Thoracic aorta (tissue), 2 donors: ENCODE data around the gene MORN1. TPM values are rescaled to one million over a fixed set of nuclear protein-coding genes. Genes with fewer than 3 reads are reported as not detected.

Source experiments
- ATAC-seq: fragments of 150-250 bp; one replicate; pipeline ENCODE4 v1.8.0; 2017; ENCODE audit warnings: low read depth; ENCODE audit not compliant: insufficient number of reproducible peaks, low FRiP score
- DNase-seq: peaks from one replicate; pipeline ENCODE4 v3.0.0-alpha.2; 2020; ENCODE audit warnings: low spot score
- H3K27ac ChIP-seq, 2 donors: fragments of 200-600 bp; sonication (generic); 1 replicate in 1 of 2; 2 replicates in 1 of 2; pipeline ENCODE4 v1.5.1; 2016; ENCODE audit warnings: mild to moderate bottlenecking in 2 of 2, moderate library complexity in 2 of 2
- H3K27me3 ChIP-seq: fragments of 200-600 bp; sonication (generic); replicated peaks from 2 replicates; pipeline ENCODE4 v1.6.0; 2016; ENCODE audit warnings: mild to moderate bottlenecking; ENCODE audit not compliant: insufficient read depth
- H3K36me3 ChIP-seq: fragments of 200-600 bp; sonication (generic); one replicate; pipeline ENCODE4 v1.5.1; 2016
- H3K4me1 ChIP-seq, 2 donors: fragments of 200-600 bp; sonication (generic); 1 replicate in 1 of 2; 2 replicates in 1 of 2; pipeline versions ENCODE4 v1.5.1 to v1.6.0; 2016; ENCODE audit warnings: low read depth in 2 of 2, mild to moderate bottlenecking in 1 of 2; ENCODE audit not compliant: control insufficient read depth in 1 of 2
- H3K4me3 ChIP-seq: fragments of 200-600 bp; sonication (generic); 2 replicates; pipeline ENCODE4 v1.5.1; 2016; ENCODE audit warnings: mild to moderate bottlenecking
- H3K9me3 ChIP-seq: fragments of 200-600 bp; sonication (generic); 2 replicates; pipeline ENCODE4 v1.5.1; 2016
- CTCF ChIP-seq: fragments of 200-600 bp; sonication (generic); IDR thresholded peaks from one replicate; pipeline ENCODE4 v1.5.1; 2019; ENCODE audit warnings: antibody characterized with exemption
- total RNA-seq, 2 donors: library from RNA; depleted of rRNA; stranded (reverse); fragments of >200 nt; gene quantifications; one replicate each; pipeline versions ENCODE4 v1.1.0 to v1.2.3, GENCODE V29; 2016

The MORN1 gene
- total RNA-seq, 2 donors from 2014 or later, result 7.1 to 13.8 TPM

- H3K4me1 ChIP-seq, result no peaks in the 10 kb centered on the region
- H3K27ac ChIP-seq, result no peak overlapping the region
- TF ChIP-seq CTCF, result no peak
- ATAC-seq, result no peak
- no peaks in the 10 kb centered on the region for H3K9me3 ChIP-seq
- peaks cover 69% of the 10 kb centered on the region for H3K36me3 ChIP-seq
- no peak overlapping the region for H3K4me3 ChIP-seq
- no peak for DNase-seq
- H3K27me3 ChIP-seq, result no peaks in the 10 kb centered on the region
Observed at GRCh38 chr1:2400950-2401649, 9.7 kb upstream of the MORN1 start.

GRCh38 chr1:2400576-2400909 lies 9.2 kb upstream of the MORN1 start:
- H3K4me1 ChIP-seq, result no peaks in the 10 kb centered on the region
- peaks cover 71% of the 10 kb centered on the region for H3K36me3 ChIP-seq
- ATAC-seq, result no peak
- no peaks in the 10 kb centered on the region for H3K9me3 ChIP-seq
- DNase-seq, result no peak
- H3K4me3 ChIP-seq, result no peak overlapping the region
- no peak overlapping the region for H3K27ac ChIP-seq
- no peaks in the 10 kb centered on the region for H3K27me3 ChIP-seq
- TF ChIP-seq CTCF, result no peak

DNA sequence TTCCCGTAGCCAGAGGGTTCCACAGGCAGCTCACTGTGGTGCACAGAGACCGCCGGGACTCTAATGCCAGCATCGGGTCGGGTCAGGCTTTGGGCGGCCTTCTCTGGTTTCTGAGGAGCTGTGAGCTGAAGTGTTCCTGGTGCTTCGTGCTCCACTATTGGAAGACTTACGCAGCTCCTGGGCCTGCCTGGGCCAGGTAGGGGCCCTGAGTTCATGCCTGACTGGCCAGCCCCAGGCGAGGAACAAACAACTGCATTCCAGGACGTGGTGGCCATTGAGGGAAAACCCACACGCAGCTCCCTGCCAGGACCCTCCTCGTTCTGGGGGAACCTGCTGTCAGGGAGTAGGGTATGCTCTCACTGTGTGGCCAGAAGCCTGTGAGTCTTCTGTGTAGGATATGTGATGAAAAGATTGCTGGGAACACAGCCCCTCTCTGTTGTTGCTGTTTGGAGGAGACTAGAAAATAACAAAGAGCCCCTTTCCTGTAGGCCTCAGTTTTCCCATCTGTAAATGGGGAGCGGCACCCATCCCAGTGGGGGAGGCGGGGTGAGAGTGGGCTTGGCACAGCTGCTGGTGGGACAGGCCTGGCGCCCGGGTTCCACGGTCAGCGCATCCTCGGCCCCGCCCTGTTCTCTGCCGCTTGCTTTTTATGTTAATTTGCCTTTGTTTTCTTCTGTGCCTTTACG lies 8.7 kb upstream of the MORN1 start:
- Histone ChIP-seq H3K27me3 (no peaks in the 10 kb centered on the region), H3K36me3 (peaks cover 71% of the 10 kb centered on the region), H3K4me1 (no peaks in the 10 kb centered on the region), H3K9me3 (no peaks in the 10 kb centered on the region), H3K4me3 (no peak overlapping the region), H3K27ac (no peak overlapping the region)
- ATAC-seq (no peak), DNase-seq (no peak)
- no peak for TF ChIP-seq CTCF

DNA sequence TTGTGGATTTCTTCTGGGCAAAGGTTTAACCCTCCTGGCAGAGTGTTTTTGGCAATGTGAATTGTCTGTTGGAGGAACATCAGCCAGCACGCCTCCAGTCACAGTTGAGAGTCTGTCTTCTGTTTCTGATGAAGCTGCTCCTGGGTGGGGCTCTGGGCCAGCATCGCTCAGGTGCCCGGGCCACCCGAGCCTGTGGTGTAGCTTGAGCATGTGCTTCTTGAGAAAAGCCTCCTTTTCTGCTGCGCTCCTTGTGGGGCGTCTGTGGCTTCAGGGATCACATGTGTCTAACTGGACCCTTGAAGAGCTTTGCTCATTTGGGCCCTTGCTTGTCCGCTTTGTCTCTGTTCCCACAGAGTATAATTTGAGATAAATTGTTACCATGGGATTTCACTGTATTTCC lies 7.5 kb upstream of the MORN1 start:
- no peak for ATAC-seq
- no peaks in the 10 kb centered on the region for H3K9me3 ChIP-seq
- no peaks in the 10 kb centered on the region for H3K27me3 ChIP-seq
- H3K27ac ChIP-seq, result no peak overlapping the region
- DNase-seq, result no peak
- H3K4me3 ChIP-seq, result no peak overlapping the region
- no peak for TF ChIP-seq CTCF
- peaks cover 65% of the 10 kb centered on the region for H3K36me3 ChIP-seq
- H3K4me1 ChIP-seq, result peaks cover 0 to 5% of the 10 kb centered on the region in 2 donors

- no peak for TF ChIP-seq CTCF
- peaks cover 12 to 22% of the 10 kb centered on the region in 2 donors for H3K4me1 ChIP-seq
- no peaks in the 10 kb centered on the region for H3K27me3 ChIP-seq
- H3K9me3 ChIP-seq, result no peaks in the 10 kb centered on the region
- ATAC-seq (no peak), DNase-seq (no peak)
- H3K27ac ChIP-seq, result no peak overlapping the region
- no peak overlapping the region for H3K4me3 ChIP-seq
- H3K36me3 ChIP-seq, result peaks cover 54% of the 10 kb centered on the region
Observed at GRCh38 chr1:2397007-2397679, 5.8 kb upstream of the MORN1 start.
